Pancreas (tissue), 10 donors: ENCODE results near the gene XIRP2. TPM values are rescaled to one million over a fixed set of nuclear protein-coding genes. Genes with fewer than 3 reads are reported as not detected.

Experiments
- ATAC-seq, 4 donors: fragments of 200-7000 bp; cut with Tn5 transposase; one replicate each; pipeline versions ENCODE4 v1.8.0 to v1.9.1; 2020; ENCODE audit warnings: mild to moderate bottlenecking in 4 of 4, moderate library complexity in 4 of 4
- DNase-seq, 6 donors: peaks; one replicate each; pipeline ENCODE4 v3.0.0-alpha.2; 2020
- FAIRE-seq: peaks from 2 replicates; lab custom pipeline; 2012; peaks lifted over from hg19 to GRCh38; lab: Jason Lieb, UNC
- H3K27ac ChIP-seq, 4 donors: fragments of 200-600 bp; sonication (generic); 1 replicate in 3 of 4; 2 replicates in 1 of 4; pipeline versions ENCODE4 v1.5.0 to v1.8.0; 2020
- H3K27me3 ChIP-seq, 4 donors: fragments of 200-600 bp; one replicate each; pipeline ENCODE4 v1.8.0; 2021
- H3K36me3 ChIP-seq, 3 donors: fragments of 200-600 bp; sonication (generic) in 1 of 3; one replicate each; pipeline versions ENCODE4 v1.5.0 to v1.8.0; 2020 to 2021
- H3K4me1 ChIP-seq, 3 donors: fragments of 200-600 bp; one replicate each; pipeline ENCODE4 v1.8.0; 2021
- H3K4me3 ChIP-seq, 4 donors: fragments of 200-600 bp; sonication (generic) in 2 of 4; one replicate each; pipeline versions ENCODE4 v1.5.0 to v1.8.0; 2020 to 2021
- H3K9me3 ChIP-seq, 4 donors: fragments of 200-600 bp; one replicate each; pipeline ENCODE4 v1.8.0; 2021
- CTCF ChIP-seq, 4 donors: fragments of 200-600 bp; sonication (generic) in 3 of 4; IDR thresholded peaks; one replicate each; pipeline versions ENCODE4 v1.5.0 to v1.8.0; 2021; ENCODE audit warnings: antibody characterized with exemption in 4 of 4
- WGBS, 2 donors: extraction: QIAGEN DNeasy Blood & Tissue Kit; methylation state at CpG; one replicate each; pipeline ENCODE4 v1.1.7; 2013; 5-methylcytosine and 5-hydroxymethylcytosine counted together
- intact Hi-C, 3 donors: fragments of 100-400 bp; cut with DNase I; formaldehyde crosslinking; loops; one replicate each; pipeline versions ENCODE4 v1.11.1 to v1.14.2; 2022
- polyA plus RNA-seq, 2 donors: library from polyadenylated mRNA; stranded (reverse); fragments of 200-250 nt; gene quantifications; one replicate each; pipeline ENCODE4 v1.2.3, GENCODE V29; 2013
- total RNA-seq, 6 donors: library from RNA; stranded (reverse); fragmentation: NEBNext Ultra II Directional in 4 of 6; extraction: Animal tissue kit (Norgen Biotek cat#: 25700) in 4 of 6; gene quantifications; one replicate each; pipeline versions ENCODE4 v1.2.1 to v1.2.4, GENCODE V29; 2021 to 2023
- donor health status: healthy with polysubstance abuse.
- donor health status: DM: no; HTN: no; CAD: no; lungs with moderate emphysema.
- donor health status: DM: no; HTN: no; CAD: no.
- donor health status: control.
- donor health status: control.
- donor health status: Bipolar disorder and iron deficiency.
- donor health status: DM: yes; HTN: yes; CAD: no.
- donor health status: DM: no; HTN: no; CAD: no.
- donor health status: DM: no; HTN: no; CAD: no.
- donor health status: DM: yes; HTN: yes; CAD: no.

XIRP2 gene, protein sequence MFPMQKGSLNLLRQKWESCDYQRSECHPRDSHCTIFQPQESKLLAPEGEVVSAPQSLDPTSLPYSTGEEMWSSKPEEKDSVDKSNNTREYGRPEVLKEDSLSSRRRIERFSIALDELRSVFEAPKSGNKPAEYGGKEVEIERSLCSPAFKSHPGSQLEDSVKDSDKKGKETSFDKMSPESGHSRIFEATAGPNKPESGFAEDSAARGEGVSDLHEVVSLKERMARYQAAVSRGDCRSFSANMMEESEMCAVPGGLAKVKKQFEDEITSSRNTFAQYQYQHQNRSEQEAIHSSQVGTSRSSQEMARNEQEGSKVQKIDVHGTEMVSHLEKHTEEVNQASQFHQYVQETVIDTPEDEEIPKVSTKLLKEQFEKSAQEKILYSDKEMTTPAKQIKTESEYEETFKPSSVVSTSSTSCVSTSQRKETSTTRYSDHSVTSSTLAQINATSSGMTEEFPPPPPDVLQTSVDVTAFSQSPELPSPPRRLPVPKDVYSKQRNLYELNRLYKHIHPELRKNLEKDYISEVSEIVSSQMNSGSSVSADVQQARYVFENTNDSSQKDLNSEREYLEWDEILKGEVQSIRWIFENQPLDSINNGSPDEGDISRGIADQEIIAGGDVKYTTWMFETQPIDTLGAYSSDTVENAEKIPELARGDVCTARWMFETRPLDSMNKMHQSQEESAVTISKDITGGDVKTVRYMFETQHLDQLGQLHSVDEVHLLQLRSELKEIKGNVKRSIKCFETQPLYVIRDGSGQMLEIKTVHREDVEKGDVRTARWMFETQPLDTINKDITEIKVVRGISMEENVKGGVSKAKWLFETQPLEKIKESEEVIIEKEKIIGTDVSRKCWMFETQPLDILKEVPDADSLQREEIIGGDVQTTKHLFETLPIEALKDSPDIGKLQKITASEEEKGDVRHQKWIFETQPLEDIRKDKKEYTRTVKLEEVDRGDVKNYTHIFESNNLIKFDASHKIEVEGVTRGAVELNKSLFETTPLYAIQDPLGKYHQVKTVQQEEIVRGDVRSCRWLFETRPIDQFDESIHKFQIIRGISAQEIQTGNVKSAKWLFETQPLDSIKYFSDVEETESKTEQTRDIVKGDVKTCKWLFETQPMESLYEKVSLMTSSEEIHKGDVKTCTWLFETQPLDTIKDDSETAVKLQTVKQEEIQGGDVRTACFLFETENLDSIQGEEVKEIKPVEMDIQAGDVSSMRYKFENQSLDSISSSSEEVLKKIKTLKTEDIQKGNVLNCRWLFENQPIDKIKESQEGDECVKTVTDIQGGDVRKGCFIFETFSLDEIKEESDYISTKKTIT (N-terminal part only)
- total RNA-seq (under 1 TPM in 1 of 6 donors, not detected in 5; 0.35 TPM), polyA plus RNA-seq (under 1 TPM; 0.08 to 0.28 TPM)

- H3K27me3 ChIP-seq = no peaks in the 10 kb centered on the region
- DNase-seq (no peak), ATAC-seq (no peak), FAIRE-seq (no peak)
- TF ChIP-seq CTCF (IDR thresholded peaks at IDR 0.05) = no peak
- H3K27ac ChIP-seq = no peak within 1 kb of the TSS
- WGBS, 2 donors = 84 to 89% methylated on average over 2 of the region's 2 CpGs
- intact Hi-C loops = no loop called here
- peaks cover 0 to 10% (median 0%) of the 10 kb centered on the region in 3 donors for H3K4me1 ChIP-seq
- H3K9me3 ChIP-seq = no peaks in the 10 kb centered on the region
- H3K4me3 ChIP-seq = no peak within 1 kb of the TSS
- no peaks in the 10 kb centered on the region for H3K36me3 ChIP-seq
These were observed at the start of gene XIRP2 for GRCh38 chr2:166888180-166888579. Gene XIRP2 (plus strand): TSS chr2:166888480. CDS start chr2:166903483, 15,003 bp downstream.

DNA sequence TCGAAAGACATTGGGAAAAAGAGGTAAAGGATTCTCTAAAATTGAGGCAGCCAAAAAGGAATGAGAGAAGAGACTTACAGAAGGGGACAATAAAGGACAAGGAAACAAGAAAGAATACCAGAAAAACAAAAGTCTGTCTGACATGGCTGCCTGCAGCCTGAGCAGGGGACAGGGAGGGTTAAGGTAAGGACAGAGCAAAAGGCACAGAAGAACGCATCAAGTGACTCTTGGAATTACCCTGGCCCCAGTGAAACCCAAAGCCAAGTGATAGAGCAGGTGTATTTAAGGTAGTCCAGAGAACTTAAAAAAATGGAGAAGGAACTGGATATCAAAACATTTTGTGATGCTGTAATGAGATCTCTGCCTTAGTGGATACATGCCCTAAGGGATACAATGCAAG is 47.1 kb upstream of the XIRP2 start:
- Histone ChIP-seq H3K4me3 (no peak overlapping the region), H3K4me1 (no peaks in the 10 kb centered on the region), H3K27ac (no peak overlapping the region), H3K36me3 (no peaks in the 10 kb centered on the region), H3K27me3 (no peaks in the 10 kb centered on the region), H3K9me3 (no peaks in the 10 kb centered on the region)
- 27 to 35% methylated on average over 2 of the region's 2 CpGs for WGBS, 2 donors
- FAIRE-seq (no peak), ATAC-seq (no peak), DNase-seq (no peak)
- TF ChIP-seq CTCF (IDR thresholded peaks at IDR 0.05) = no peak
- intact Hi-C loops = no loop called here

DNA sequence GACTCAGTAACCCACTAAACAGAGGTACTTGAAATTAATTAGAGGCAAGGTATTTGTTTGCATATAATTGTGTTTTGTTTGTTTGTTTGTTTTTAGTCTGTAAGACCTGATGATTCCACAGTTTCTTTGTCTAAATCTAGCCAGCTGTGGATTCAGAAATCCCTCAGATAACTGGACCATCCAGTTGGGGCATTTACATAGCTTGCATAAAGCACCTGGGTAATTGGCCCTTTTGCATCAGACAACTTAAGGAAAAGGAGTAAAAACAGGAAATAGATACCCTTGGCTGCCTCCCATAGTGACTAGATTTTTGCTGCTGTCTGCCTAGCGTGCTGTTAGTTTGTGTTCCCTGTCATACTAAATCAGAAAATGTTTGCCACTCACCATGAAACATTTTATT is 46.6 kb upstream of the XIRP2 start:
- 26 to 36% methylated on average over 1 of the region's 1 CpG for WGBS, 2 donors
- Histone ChIP-seq H3K4me1 (no peaks in the 10 kb centered on the region), H3K27ac (no peak overlapping the region), H3K9me3 (no peaks in the 10 kb centered on the region), H3K4me3 (no peak overlapping the region), H3K27me3 (no peaks in the 10 kb centered on the region), H3K36me3 (no peaks in the 10 kb centered on the region)
- TF ChIP-seq CTCF (IDR thresholded peaks at IDR 0.05) = no peak
- DNase-seq (no peak), ATAC-seq (peak in 1 of 4 donors; percentile 34), FAIRE-seq (no peak)
- intact Hi-C loops = no loop called here

DNA sequence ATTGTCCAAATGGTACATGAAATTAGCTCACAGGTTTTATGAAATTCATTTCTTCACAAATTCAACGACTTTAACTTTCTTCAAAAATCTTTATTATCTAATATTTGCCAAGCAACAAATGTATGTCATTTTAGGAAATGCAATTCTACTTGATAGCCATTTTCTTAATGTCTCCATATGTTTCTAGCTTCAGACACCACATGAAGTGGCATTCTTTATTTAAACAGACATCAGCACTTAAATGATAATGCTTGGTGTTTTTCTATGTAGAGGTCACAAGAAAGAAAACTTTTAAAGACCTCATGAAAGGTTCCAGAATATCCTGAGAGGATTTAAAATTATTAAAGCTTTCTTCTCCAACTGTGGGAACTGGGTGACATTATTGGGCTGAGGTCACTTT is 44.2 kb upstream of the XIRP2 start:
- TF ChIP-seq CTCF (IDR thresholded peaks at IDR 0.05) = no peak
- ATAC-seq = no peak
- intact Hi-C loops = no loop called here
- no peaks in the 10 kb centered on the region for H3K9me3 ChIP-seq
- FAIRE-seq = no peak
- no peaks in the 10 kb centered on the region for H3K27me3 ChIP-seq
- DNase-seq = no peak
- no peaks in the 10 kb centered on the region for H3K4me1 ChIP-seq
- WGBS, 2 donors = 72 to 75% methylated on average over 1 of the region's 1 CpG
- no peaks in the 10 kb centered on the region for H3K36me3 ChIP-seq
- H3K4me3 ChIP-seq = no peak overlapping the region
- H3K27ac ChIP-seq = no peak overlapping the region
